Coronary artery (tissue), 2 donors: ENCODE results near the gene SH3BP5.

Experiments
- DNase-seq: peaks from one replicate; pipeline ENCODE4 v3.0.0-alpha.2; 2017; ENCODE audit warnings: low spot score
- H3K27ac ChIP-seq, 2 donors: fragments of 200-600 bp; sonication (generic); one replicate each; pipeline ENCODE4 v1.5.1; 2016 to 2019
- H3K4me3 ChIP-seq: fragments of 200-600 bp; sonication (generic); 2 replicates; pipeline ENCODE4 v1.5.1; 2016; ENCODE audit warnings: mild to moderate bottlenecking, moderate library complexity
- TF ChIP-seq, protein P1 (sequence below): fragments of 200-600 bp; sonication (generic); IDR thresholded peaks from one replicate; pipeline ENCODE4 v1.5.1; 2019; ENCODE audit warnings: antibody characterized with exemption

SH3BP5 gene

DNA sequence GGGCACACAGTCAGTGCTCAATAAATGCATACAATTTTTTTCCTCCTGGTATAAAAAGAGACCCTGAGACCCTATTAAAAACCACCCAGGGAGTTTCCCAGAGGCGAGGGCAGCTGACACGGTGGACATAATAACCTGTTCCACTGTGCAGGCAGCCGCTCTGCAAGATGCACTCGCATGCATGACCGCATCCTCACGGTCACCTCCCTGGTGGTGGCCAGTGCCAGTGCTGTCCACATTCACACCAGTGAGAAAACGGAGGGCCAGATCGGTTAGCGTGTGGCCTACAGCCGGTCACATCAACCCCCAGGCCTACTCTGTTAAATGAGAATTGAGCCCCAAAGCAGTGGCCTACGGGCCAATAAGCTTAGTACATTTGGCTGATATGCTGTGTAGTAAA, 24.8 kb downstream of the SH3BP5 start:
- TF ChIP-seq, protein P1, sequence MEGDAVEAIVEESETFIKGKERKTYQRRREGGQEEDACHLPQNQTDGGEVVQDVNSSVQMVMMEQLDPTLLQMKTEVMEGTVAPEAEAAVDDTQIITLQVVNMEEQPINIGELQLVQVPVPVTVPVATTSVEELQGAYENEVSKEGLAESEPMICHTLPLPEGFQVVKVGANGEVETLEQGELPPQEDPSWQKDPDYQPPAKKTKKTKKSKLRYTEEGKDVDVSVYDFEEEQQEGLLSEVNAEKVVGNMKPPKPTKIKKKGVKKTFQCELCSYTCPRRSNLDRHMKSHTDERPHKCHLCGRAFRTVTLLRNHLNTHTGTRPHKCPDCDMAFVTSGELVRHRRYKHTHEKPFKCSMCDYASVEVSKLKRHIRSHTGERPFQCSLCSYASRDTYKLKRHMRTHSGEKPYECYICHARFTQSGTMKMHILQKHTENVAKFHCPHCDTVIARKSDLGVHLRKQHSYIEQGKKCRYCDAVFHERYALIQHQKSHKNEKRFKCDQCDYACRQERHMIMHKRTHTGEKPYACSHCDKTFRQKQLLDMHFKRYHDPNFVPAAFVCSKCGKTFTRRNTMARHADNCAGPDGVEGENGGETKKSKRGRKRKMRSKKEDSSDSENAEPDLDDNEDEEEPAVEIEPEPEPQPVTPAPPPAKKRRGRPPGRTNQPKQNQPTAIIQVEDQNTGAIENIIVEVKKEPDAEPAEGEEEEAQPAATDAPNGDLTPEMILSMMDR: no peak
- H3K27ac ChIP-seq: no peak overlapping the region
- DNase-seq: no peak
- no peak overlapping the region for H3K4me3 ChIP-seq

DNA sequence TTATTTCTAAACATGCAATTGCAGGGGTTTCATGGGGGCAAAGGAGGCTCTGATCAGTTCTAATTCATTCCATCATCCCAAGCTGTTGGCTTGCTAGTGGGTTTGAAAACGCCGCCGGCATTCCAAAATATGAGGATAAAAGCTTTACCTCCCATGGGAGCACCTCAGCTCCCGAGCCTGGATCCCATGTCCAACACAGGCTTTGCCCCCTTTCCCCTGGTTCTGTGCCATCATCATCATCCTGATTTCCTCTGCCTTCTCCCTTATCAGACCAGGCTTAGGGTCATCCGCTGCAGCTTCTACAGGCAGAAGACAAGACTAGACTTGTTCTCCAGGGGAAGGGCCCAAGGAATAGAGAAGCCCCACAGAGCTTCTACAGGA, 25.4 kb downstream of the SH3BP5 start:
- TF ChIP-seq, protein P1: no peak
- Histone ChIP-seq H3K4me3 (no peak overlapping the region), H3K27ac (no peak overlapping the region)
- no peak for DNase-seq

DNA sequence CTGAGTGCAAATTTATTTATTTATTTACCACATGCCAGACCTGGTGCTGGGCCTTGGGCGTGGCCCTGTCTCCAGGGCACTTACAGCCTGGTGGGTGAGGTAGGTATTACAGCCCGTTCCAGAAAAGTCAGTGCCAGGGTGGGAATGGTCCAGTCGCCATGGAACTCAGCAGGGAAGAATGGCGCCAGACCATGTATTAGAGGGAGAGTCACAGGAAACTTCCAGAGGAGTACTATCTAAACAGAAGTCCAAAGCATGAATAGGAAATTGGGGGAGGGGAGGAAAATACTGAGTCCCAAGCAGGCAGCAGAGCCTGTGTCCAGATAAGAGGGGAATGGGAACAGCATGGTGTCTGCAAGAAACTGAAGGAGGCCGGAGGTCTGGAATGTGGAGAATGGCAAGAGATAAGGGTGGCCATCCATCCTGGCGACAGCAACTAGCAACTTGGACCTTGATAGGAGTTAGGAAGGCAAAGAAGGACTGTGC, 27.0 kb downstream of the SH3BP5 start:
- Histone ChIP-seq H3K27ac (no peak overlapping the region), H3K4me3 (no peak overlapping the region)
- no peak for DNase-seq
- TF ChIP-seq, protein P1: no peak

DNA sequence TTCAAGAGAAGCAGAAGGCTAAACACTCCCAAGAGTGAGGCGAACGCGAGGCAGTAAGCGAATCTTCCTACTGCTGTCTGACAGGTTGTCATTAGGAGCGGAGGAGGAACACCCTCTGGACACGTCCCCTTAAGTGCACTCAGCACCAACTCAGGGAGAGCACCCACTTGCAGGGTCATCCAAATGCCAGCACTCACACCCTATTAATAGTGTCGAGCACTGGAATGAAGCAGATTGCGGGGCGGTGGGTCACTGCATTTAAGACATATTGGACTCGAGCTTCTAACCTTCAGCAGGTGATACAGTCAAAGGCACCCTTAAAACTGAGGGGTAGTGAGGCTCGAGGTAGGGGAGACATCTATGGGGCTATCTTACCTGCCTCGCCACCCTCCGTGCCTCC, 28.7 kb downstream of the SH3BP5 start:
- DNase-seq: no peak
- no peak overlapping the region for H3K4me3 ChIP-seq
- TF ChIP-seq, protein P1: no peak
- no peak overlapping the region for H3K27ac ChIP-seq

DNA sequence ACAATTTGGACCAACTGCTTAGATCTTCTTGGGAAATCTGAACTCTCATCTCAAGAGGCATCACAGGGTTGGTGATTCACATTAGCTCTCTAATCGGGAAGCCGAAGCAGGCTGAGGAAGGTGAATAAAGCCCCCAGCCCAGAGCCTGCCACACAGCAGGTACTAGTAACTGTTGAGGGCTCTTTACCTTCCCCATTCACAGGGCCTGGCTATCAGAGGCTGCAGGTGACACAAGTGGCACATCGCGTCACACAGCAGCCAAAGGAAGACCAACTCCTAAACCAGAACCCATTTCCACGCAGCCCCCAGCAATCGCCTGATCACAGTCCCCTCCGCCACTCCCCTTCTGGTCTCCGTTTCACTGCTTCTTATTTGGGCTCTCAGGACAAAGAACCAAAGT, 29.2 kb downstream of the SH3BP5 start:
- Histone ChIP-seq H3K4me3 (no peak overlapping the region), H3K27ac (no peak overlapping the region)
- TF ChIP-seq, protein P1: no peak
- DNase-seq: no peak

DNA sequence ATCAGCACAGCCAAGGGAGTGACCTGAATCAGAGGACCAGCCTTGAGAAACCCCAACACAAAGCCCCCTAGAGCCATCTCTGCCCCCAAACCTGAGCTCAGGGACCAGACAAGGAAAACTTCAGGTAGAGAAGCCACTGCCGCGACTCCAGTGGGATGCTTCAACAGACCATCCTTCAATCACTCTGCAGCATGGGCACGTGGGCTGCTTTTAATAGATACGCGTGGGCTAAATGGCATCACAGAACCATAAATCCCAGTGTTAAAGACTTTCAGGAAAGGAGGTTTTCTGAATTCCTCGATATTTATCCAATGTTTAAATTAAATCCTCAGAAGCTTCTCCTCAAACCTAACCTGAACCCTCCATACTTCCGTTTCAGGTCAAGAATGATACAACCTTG, 30.6 kb downstream of the SH3BP5 start:
- no peak overlapping the region for H3K27ac ChIP-seq
- no peak for DNase-seq
- H3K4me3 ChIP-seq: no peak overlapping the region
- TF ChIP-seq, protein P1: no peak

DNA sequence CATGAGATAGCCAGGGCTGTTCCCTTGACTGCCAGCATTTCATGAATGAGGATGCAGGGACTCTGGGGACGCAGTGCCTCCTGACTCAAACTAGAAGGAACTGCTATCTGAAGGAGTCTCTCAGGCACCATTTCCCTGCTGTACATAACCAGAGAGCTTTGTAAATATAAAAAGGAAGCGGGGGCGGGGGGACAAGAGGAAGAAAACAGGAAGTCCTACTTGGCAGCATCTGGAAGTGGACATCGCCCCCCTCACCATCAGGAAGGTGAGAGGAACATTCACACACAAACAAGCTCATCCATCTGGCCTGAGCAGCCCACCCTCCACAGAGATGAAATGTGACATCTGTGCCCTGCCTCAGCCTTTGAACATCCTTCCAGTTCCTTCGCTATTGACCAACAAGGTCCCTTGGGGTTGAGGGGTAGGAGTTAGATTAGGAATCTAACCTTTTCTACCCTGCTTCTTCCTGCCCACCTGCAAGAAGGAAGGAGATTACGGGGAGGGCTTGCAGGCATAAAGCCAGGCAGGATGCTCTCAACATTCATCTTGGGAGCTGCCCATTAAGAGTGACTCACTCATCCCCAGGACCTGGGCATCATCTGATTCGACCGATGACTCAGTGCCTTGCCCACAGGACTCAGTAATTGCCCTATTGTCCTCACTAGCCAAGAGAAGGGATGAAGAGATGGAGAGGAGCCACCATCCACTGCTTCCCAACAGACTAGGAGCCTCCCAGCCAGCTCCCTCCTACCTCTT, 31.9 kb downstream of the SH3BP5 start:
- TF ChIP-seq, protein P1: no peak
- Histone ChIP-seq H3K27ac (peak overlapping the region in 1 of 2 donors; percentile 70), H3K4me3 (no peak overlapping the region)
- no peak for DNase-seq
